PC-3 (cell line): ENCODE results near the gene FOXL2NB. TPM values are rescaled to one million over a fixed set of nuclear protein-coding genes. Genes with fewer than 3 reads are reported as not detected.

ENCODE experiments used
- ATAC-seq: fragments of 200-7000 bp; cut with Tn5 transposase; 2 replicates; pipeline ENCODE4 v1.9.1; 2020; ENCODE audit warnings: mild to moderate bottlenecking, moderate library complexity
- BruUV-seq: library from RNA; stranded (reverse); fragments of 400-500 nt; replicated peaks from 2 replicates; lab custom pipeline; 2021; lab: Mats Ljungman, UMichigan
- CTCF ChIA-PET: fragments of 300-600 bp; sonication (Branson Sonifier 250); formaldehyde crosslinking; loops from one replicate; lab custom pipeline; 2022; ENCODE audit warnings: antibody characterized with exemption; lab: Charles Lee
- POLR2A ChIA-PET: fragments of 300-600 bp; sonication (Branson Sonifier 250); formaldehyde crosslinking; loops from one replicate; lab custom pipeline; 2022; ENCODE audit warnings: antibody characterized with exemption; ENCODE audit not compliant: unreplicated experiment; lab: Charles Lee
- DNase-seq: peaks from one replicate; pipeline ENCODE4 v3.0.0-alpha.2; 2015
- H2AFZ ChIP-seq: fragments of 300-600 bp; sonication (generic); 2 replicates; pipeline ENCODE4 v1.6.0; 2016; ENCODE audit warnings: antibody characterized with exemption, low read length
- H3F3A ChIP-seq: fragments of 300-600 bp; sonication (generic); one replicate; pipeline ENCODE4 v1.6.0; 2017; ENCODE audit warnings: antibody characterized with exemption, low read length, control low read depth, mild to moderate bottlenecking; ENCODE audit not compliant: unreplicated experiment
- H3K27ac ChIP-seq: fragments of 300-600 bp; sonication (generic); 2 replicates; pipeline ENCODE4 v1.5.1; 2016; ENCODE audit warnings: mild to moderate bottlenecking, low read length
- H3K27me3 ChIP-seq: fragments of 300-600 bp; sonication (generic); 2 replicates; pipeline ENCODE4 v1.6.1; 2016; ENCODE audit warnings: low read length, mixed read lengths
- H3K36me3 ChIP-seq: fragments of 300-600 bp; sonication (generic); 2 replicates; pipeline ENCODE4 v1.6.1; 2016; ENCODE audit warnings: low read depth, mixed run types, low read length, mixed read lengths
- H3K4me1 ChIP-seq: fragments of 300-600 bp; sonication (generic); 2 replicates; pipeline ENCODE4 v1.5.1; 2016; ENCODE audit warnings: low read length; ENCODE audit not compliant: insufficient read depth
- H3K4me2 ChIP-seq: fragments of 300-600 bp; sonication (generic); 2 replicates; pipeline ENCODE4 v1.6.0; 2016; ENCODE audit warnings: low read length
- H3K4me3 ChIP-seq: fragments of 300-600 bp; sonication (generic); 2 replicates; pipeline ENCODE4 v1.5.1; 2016; ENCODE audit warnings: mild to moderate bottlenecking, low read length, mixed read lengths
- H3K79me2 ChIP-seq: fragments of 300-600 bp; sonication (generic); 2 replicates; pipeline ENCODE4 v1.6.1; 2017; ENCODE audit warnings: low read length, mixed read lengths
- H3K9ac ChIP-seq: fragments of 300-600 bp; sonication (generic); 2 replicates; pipeline ENCODE4 v1.6.0; 2016; ENCODE audit warnings: mild to moderate bottlenecking, low read length
- H3K9me2 ChIP-seq: fragments of 300-600 bp; sonication (generic); replicated peaks from 2 replicates; pipeline ENCODE4 v1.6.1; 2016; ENCODE audit warnings: mixed run types, low read length, mixed read lengths
- H3K9me3 ChIP-seq: fragments of 300-600 bp; sonication (generic); 2 replicates; pipeline ENCODE4 v1.6.1; 2016; ENCODE audit warnings: low read length, mixed read lengths
- H4K20me1 ChIP-seq: fragments of 300-600 bp; sonication (generic); 2 replicates; pipeline ENCODE4 v1.6.1; 2016; ENCODE audit warnings: low read length, mixed read lengths
- EZH2 ChIP-seq: fragments of 300-600 bp; sonication (generic); IDR thresholded peaks from one replicate; pipeline ENCODE4 v1.6.1; 2017; ENCODE audit warnings: antibody characterized with exemption, mild to moderate bottlenecking, low read length; ENCODE audit not compliant: unreplicated experiment
- EZH2phosphoT487 ChIP-seq: fragments of 300-600 bp; sonication (generic); IDR thresholded peaks from 2 replicates; pipeline ENCODE4 v1.6.1; 2018; ENCODE audit warnings: mild to moderate bottlenecking, antibody characterized with exemption, low read length, borderline replicate concordance
- intact Hi-C: fragments of 100-400 bp; cut with micrococcal nuclease; formaldehyde crosslinking; loops from 2 replicates; pipeline ENCODE4 v1.9.0; 2023
- total RNA-seq: library from RNA; depleted of rRNA; stranded (reverse); fragments of >200 nt; gene quantifications from 2 replicates; pipeline ENCODE4 v1.2.3, GENCODE V29; 2014
- TF ChIP-seq, protein P1 (sequence below): fragments of 300-600 bp; sonication (generic); conservative IDR thresholded peaks from 2 replicates; pipeline ENCODE4 v1.5.1; 2017; ENCODE audit warnings: antibody characterized with exemption, low read depth, mild to moderate bottlenecking, low read length

The FOXL2NB gene
- total RNA-seq, 1 experiment from 2014 or later, result not detected

DNA sequence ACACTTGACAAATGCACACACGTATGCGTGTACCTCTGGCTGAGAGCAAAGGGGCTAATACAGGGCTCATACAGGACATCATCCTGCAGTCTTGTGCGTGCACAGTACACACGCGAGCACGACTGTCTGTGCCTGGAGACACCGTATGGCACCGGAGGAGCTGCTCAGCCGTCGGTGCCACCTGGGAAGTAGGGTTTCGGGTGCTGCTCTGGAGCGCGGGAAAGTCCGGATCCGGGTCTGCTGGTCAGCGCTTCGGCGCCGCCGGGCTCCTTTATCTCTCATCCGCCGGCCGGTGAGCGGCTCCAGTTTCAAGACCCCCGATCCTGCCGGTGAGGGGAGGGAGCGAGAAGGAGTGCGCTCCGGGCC, 9.3 kb upstream of the FOXL2NB start:
- Histone ChIP-seq H3K9me2 (no peaks in the 10 kb centered on the region), H3K4me2 (no peak overlapping the region), H3K9ac (no peak overlapping the region), H3K4me3 (no peak overlapping the region), H3K4me1 (peaks cover 4% of the 10 kb centered on the region; the same call in 1 of the 2 replicates), H2AFZ (no peak overlapping the region), H3K27ac (no peak overlapping the region), H3K9me3 (no peaks in the 10 kb centered on the region), H3K27me3 (no peaks in the 10 kb centered on the region), H4K20me1 (no peaks in the 10 kb centered on the region), H3F3A (no peaks in the 10 kb centered on the region), H3K36me3 (no peaks in the 10 kb centered on the region), H3K79me2 (no peaks in the 10 kb centered on the region)
- no peak for DNase-seq
- POLR2A ChIA-PET, result no interaction called here
- no peak for TF ChIP-seq EZH2phosphoT487
- ATAC-seq, result no peak
- no TSS peak for BruUV-seq
- CTCF ChIA-PET, result no interaction called here
- intact Hi-C loops, result loop anchor here (5.0 to 10.0 kb wide), 2 partner anchors 97 to 390 kb away; no protein-coding TSS in a partner anchor

DNA sequence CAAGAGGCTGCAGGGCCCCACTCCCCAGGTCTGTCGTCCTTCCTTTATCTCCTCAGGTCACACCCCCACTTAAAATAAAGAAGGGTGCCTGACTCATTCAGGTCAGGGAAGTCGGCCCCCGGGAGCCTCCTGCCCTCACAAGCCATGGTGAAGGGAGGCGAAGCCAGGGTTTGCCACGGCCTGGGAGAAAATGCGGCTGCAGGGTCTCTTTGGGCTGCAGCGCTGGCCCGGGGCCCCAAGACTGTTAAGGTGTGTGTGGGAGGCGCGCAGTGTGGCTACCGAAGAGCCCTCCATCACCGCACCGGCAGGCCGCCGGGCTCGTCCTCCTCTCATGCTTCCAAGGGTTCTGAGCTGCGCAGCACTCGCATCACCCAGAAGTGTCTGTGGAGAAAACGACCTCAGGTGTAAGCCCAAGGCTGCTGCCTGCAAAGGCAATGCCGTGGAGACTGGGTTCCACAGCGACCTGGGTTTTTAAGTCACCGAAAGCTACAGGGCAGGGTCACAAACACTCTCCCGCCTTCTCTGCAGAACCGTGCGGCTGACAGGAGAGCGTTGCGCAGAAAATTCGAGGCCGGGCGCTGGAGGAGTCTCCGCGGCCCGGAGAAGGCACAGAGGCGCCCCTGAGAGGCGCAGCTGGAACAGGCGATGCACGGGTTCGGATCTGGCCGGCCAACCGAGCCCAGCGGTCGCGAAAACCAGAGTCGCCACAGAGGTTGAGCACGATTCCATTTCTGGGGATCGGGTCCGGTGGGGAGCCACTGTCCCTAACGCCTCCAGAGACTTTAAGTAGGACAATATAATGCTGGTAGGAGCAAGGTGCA, 8.8 kb upstream of the FOXL2NB start:
- ChIA-PET CTCF (no interaction called here), POLR2A (no interaction called here)
- H3K4me2 ChIP-seq, result no peak overlapping the region
- BruUV-seq, result no TSS peak
- H3K36me3 ChIP-seq, result no peaks in the 10 kb centered on the region
- H3K4me3 ChIP-seq, result no peak overlapping the region
- peaks cover 4% of the 10 kb centered on the region; the same call in 1 of the 2 replicates for H3K4me1 ChIP-seq
- no peak overlapping the region for H3K27ac ChIP-seq
- no peak for TF ChIP-seq EZH2
- no peak for TF ChIP-seq EZH2phosphoT487
- TF ChIP-seq, protein P1, sequence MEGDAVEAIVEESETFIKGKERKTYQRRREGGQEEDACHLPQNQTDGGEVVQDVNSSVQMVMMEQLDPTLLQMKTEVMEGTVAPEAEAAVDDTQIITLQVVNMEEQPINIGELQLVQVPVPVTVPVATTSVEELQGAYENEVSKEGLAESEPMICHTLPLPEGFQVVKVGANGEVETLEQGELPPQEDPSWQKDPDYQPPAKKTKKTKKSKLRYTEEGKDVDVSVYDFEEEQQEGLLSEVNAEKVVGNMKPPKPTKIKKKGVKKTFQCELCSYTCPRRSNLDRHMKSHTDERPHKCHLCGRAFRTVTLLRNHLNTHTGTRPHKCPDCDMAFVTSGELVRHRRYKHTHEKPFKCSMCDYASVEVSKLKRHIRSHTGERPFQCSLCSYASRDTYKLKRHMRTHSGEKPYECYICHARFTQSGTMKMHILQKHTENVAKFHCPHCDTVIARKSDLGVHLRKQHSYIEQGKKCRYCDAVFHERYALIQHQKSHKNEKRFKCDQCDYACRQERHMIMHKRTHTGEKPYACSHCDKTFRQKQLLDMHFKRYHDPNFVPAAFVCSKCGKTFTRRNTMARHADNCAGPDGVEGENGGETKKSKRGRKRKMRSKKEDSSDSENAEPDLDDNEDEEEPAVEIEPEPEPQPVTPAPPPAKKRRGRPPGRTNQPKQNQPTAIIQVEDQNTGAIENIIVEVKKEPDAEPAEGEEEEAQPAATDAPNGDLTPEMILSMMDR, result no peak
- no peaks in the 10 kb centered on the region for H4K20me1 ChIP-seq
- intact Hi-C loops, result loop anchor here (5.0 to 10.0 kb wide), 2 partner anchors 97 to 389 kb away; no protein-coding TSS in a partner anchor
- no peak for ATAC-seq
- H3K27me3 ChIP-seq, result no peaks in the 10 kb centered on the region
- no peak overlapping the region for H2AFZ ChIP-seq
- no peak overlapping the region for H3K9ac ChIP-seq
- H3F3A ChIP-seq, result no peaks in the 10 kb centered on the region
- DNase-seq, result no peak
- H3K9me2 ChIP-seq, result no peaks in the 10 kb centered on the region
- no peaks in the 10 kb centered on the region for H3K79me2 ChIP-seq
- no peaks in the 10 kb centered on the region for H3K9me3 ChIP-seq

DNA sequence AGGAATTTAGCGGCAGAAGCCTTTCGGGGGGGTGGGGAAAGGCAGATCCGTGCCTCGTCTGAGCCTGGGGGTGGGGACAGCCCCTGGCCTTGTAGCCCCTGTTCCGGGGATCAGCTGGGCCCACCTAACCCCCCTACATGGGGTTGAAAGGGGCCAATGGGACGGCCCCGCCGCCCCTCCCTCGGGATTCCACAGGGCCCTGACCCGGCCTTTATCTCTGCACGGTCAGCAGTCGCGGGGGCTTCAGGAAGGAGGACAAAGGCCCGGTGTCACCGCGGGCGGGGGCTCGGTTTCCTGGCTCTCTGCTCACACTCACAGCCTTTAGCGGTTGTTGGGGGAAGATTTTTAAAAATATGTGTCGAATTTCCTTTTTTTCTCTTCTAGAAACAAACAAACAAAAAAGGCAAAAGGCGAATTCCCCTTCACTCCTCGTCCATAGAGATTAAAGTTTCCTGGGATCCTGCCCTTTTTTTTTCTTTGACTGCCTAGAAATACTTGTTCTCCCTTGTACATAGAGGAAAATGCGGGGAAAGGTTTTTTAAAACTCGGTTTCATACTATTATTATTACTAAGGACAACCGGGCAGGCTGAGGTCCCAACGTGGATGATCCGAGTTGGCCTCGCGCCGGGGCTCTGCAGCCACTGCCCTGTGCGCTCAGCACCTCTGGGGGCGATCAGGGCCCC, 8.0 kb upstream of the FOXL2NB start:
- H4K20me1 ChIP-seq, result no peaks in the 10 kb centered on the region
- TF ChIP-seq, protein P1, result no peak
- TF ChIP-seq EZH2phosphoT487, result no peak
- TF ChIP-seq EZH2, result no peak
- no peak overlapping the region for H2AFZ ChIP-seq
- H3K4me2 ChIP-seq, result no peak overlapping the region
- no peaks in the 10 kb centered on the region for H3K9me2 ChIP-seq
- no peaks in the 10 kb centered on the region for H3K36me3 ChIP-seq
- no peaks in the 10 kb centered on the region for H3F3A ChIP-seq
- H3K79me2 ChIP-seq, result no peaks in the 10 kb centered on the region
- H3K27me3 ChIP-seq, result no peaks in the 10 kb centered on the region
- no peak overlapping the region for H3K9ac ChIP-seq
- intact Hi-C loops, result loop anchor here (5.0 to 10.0 kb wide), 2 partner anchors 96 to 388 kb away; no protein-coding TSS in a partner anchor
- H3K27ac ChIP-seq, result no peak overlapping the region
- no TSS peak for BruUV-seq
- POLR2A ChIA-PET, result no interaction called here
- ATAC-seq (no peak), DNase-seq (no peak)
- H3K9me3 ChIP-seq, result no peaks in the 10 kb centered on the region
- peaks cover 4% of the 10 kb centered on the region; the same call in 1 of the 2 replicates for H3K4me1 ChIP-seq
- no peak overlapping the region for H3K4me3 ChIP-seq
- CTCF ChIA-PET, result no interaction called here
